Spleen (tissue), 7 donors: ENCODE measurements around the gene CPED1.

Experiments
- CTCF ChIP-seq, 11 experiments: fragments of 200-600 bp in 7 of 11; fragments of 450-650 bp in 4 of 11; sonication (generic) in 4 of 11; IDR thresholded peaks in 8 of 11; conservative IDR thresholded peaks in 3 of 11; 1 replicate in 7 of 11; 2 replicates in 4 of 11; pipeline versions ENCODE4 v1.4.0 to v1.8.0; 2016 to 2021; ENCODE audit warnings: antibody characterized with exemption in 11 of 11, inconsistent platforms in 4 of 11, mild to moderate bottlenecking in 1 of 11
- POLR2AphosphoS5 ChIP-seq, 3 donors: sonication (generic); formaldehyde crosslinking; IDR thresholded peaks; one replicate each; pipeline ENCODE4 v1.5.1; 2017; ENCODE audit warnings: antibody characterized with exemption in 3 of 3
- donor health status: DM: no; HTN: no; CAD: no; lungs with moderate emphysema.
- donor health status: DM: no; HTN: no; CAD: no.
- donor health status: DM: no; HTN: no; CAD: no.

- TF ChIP-seq CTCF (IDR thresholded peaks at IDR 0.05 in 8 of 11, conservative IDR thresholded peaks at IDR 0.05 in 3 of 11), result no peak
- no peak for TF ChIP-seq POLR2AphosphoS5 (IDR thresholded peaks at IDR 0.05)
These were observed 59.7 kb downstream of the CPED1 start for GRCh38 chr7:121048195-121048594.
